ENCODE data around the gene QTRT2.

DNA sequence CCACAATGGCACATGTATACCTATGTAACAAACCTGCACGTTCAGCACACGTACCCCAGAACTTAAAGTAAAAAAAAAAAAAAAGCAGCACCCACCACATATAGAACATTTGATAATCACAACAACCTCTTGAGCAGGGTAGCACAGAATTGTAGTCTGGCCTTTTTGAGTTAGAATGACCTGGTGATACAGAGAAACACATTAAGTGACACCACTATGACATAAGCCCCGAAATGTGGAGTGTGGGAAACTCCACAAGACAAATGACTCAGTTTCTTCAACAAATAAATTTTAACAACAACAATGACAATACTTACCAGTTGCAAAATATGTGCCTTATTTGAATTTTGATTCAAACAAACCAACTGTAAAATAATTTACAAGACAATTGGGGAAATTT is 76.0 kb downstream of the QTRT2 start:
- no peak for TF ChIP-seq POLR2AphosphoS5 (IDR thresholded peaks at IDR 0.05; ENCODE audit: low read depth, low read length)
- TF ChIP-seq POU2F2 (IDR thresholded peaks at IDR 0.05; ENCODE audit: low read depth, low read length): no peak
- TF ChIP-seq POLR2A (IDR thresholded peaks at IDR 0.05; ENCODE audit: low read depth, low read length): no peak
- no peak for TF ChIP-seq TAF1 (IDR thresholded peaks at IDR 0.05; ENCODE audit: low read depth, low read length)

All from GM12891 (cell line).